ENCODE measurements around the gene ERO1A. TPM values are rescaled to one million over a fixed set of nuclear protein-coding genes. Genes with fewer than 3 reads are reported as not detected.
"Not testable (repeated sequence)": the region's sequence is repeated elsewhere in the genome, so short reads cannot be mapped to it uniquely, and the experiment has no call there.

The ERO1A gene
- total and polyA plus RNA-seq, 2 donors = 16.0 to 17.5 TPM

GRCh38 chr14:52729585-52729924 lies 34.2 kb upstream of the ERO1A start:
- peaks cover 6 to 38% of the 10 kb centered on the region in 2 donors for H3K36me3 ChIP-seq (ENCODE audit: control insufficient read depth in 2 of 2, insufficient read depth in 2 of 2, low read length in 1 of 2)

GRCh38 chr14:52729035-52729434 lies 33.7 kb upstream of the ERO1A start:
- not testable (repeated sequence) for H3K9me3 ChIP-seq (ENCODE audit: control insufficient read depth in 2 of 2, insufficient read depth in 1 of 2, low read length in 1 of 2); H3K4me1 ChIP-seq (ENCODE audit: control insufficient read depth in 2 of 2, insufficient read depth in 2 of 2, low read length in 2 of 2); H3K27ac ChIP-seq (ENCODE audit: low read depth in 1 of 2, low read length in 1 of 2); DNase-seq (ENCODE audit: low read depth in 6 of 9, low spot score in 9 of 9); H3K27me3 ChIP-seq (ENCODE audit: control insufficient read depth in 2 of 2, insufficient read depth in 1 of 2, low read length in 1 of 2); H3K4me3 ChIP-seq (ENCODE audit: low read length in 2 of 2)
- WGBS = 98% methylated on average over 15 of the region's 15 CpGs
- peaks cover 7 to 36% of the 10 kb centered on the region in 2 donors for H3K36me3 ChIP-seq (ENCODE audit: control insufficient read depth in 2 of 2, insufficient read depth in 2 of 2, low read length in 1 of 2)

More at GRCh38 chr14:52729585-52729924, 34.2 kb upstream of the ERO1A start:
- DNase-seq (ENCODE audit: low read depth in 6 of 9, low spot score in 9 of 9) = no peak
- 2% methylated on average over 8 of the region's 8 CpGs for WGBS
- Histone ChIP-seq H3K9me3 (ENCODE audit: control insufficient read depth in 2 of 2, insufficient read depth in 1 of 2, low read length in 1 of 2) (no peaks in the 10 kb centered on the region), H3K4me1 (ENCODE audit: control insufficient read depth in 2 of 2, insufficient read depth in 2 of 2, low read length in 2 of 2) (peaks cover 7 to 8% of the 10 kb centered on the region in 2 donors), H3K27me3 (ENCODE audit: control insufficient read depth in 2 of 2, insufficient read depth in 1 of 2, low read length in 1 of 2) (no peaks in the 10 kb centered on the region), H3K27ac (ENCODE audit: low read depth in 1 of 2, low read length in 1 of 2) (peak overlapping the region in 1 of 2 donors; percentile 45), H3K4me3 (ENCODE audit: low read length in 2 of 2) (peak overlapping the region; percentile 21 to 62)

- not testable (repeated sequence) for H3K27ac ChIP-seq (ENCODE audit: low read depth in 1 of 2, low read length in 1 of 2); H3K4me1 ChIP-seq (ENCODE audit: control insufficient read depth in 2 of 2, insufficient read depth in 2 of 2, low read length in 2 of 2); DNase-seq (ENCODE audit: low read depth in 6 of 9, low spot score in 9 of 9); H3K4me3 ChIP-seq (ENCODE audit: low read length in 2 of 2); H3K9me3 ChIP-seq (ENCODE audit: control insufficient read depth in 2 of 2, insufficient read depth in 1 of 2, low read length in 1 of 2); H3K27me3 ChIP-seq (ENCODE audit: control insufficient read depth in 2 of 2, insufficient read depth in 1 of 2, low read length in 1 of 2)
- peaks cover 9 to 37% of the 10 kb centered on the region in 2 donors for H3K36me3 ChIP-seq (ENCODE audit: control insufficient read depth in 2 of 2, insufficient read depth in 2 of 2, low read length in 1 of 2)
- WGBS = 98% methylated on average over 2 of the region's 2 CpGs
Observed at GRCh38 chr14:52727509-52727908, 32.2 kb upstream of the ERO1A start.

- Histone ChIP-seq H3K4me1 (ENCODE audit: control insufficient read depth in 2 of 2, insufficient read depth in 2 of 2, low read length in 2 of 2) (no peaks in the 10 kb centered on the region), H3K4me3 (ENCODE audit: low read length in 2 of 2) (no peak overlapping the region), H3K9me3 (ENCODE audit: control insufficient read depth in 2 of 2, insufficient read depth in 1 of 2, low read length in 1 of 2) (no peaks in the 10 kb centered on the region), H3K27me3 (ENCODE audit: control insufficient read depth in 2 of 2, insufficient read depth in 1 of 2, low read length in 1 of 2) (no peaks in the 10 kb centered on the region), H3K27ac (ENCODE audit: low read depth in 1 of 2, low read length in 1 of 2) (no peak overlapping the region), H3K36me3 (ENCODE audit: control insufficient read depth in 2 of 2, insufficient read depth in 2 of 2, low read length in 1 of 2) (peaks cover 25 to 57% of the 10 kb centered on the region in 2 donors)
- no peak for DNase-seq (ENCODE audit: low read depth in 6 of 9, low spot score in 9 of 9)
Observed at GRCh38 chr14:52724360-52724644, 28.9 kb upstream of the ERO1A start.

GRCh38 chr14:52723514-52724359 lies 28.4 kb upstream of the ERO1A start:
- H3K9me3 ChIP-seq (ENCODE audit: control insufficient read depth in 2 of 2, insufficient read depth in 1 of 2, low read length in 1 of 2) = no peaks in the 10 kb centered on the region
- H3K36me3 ChIP-seq (ENCODE audit: control insufficient read depth in 2 of 2, insufficient read depth in 2 of 2, low read length in 1 of 2) = peaks cover 25 to 59% of the 10 kb centered on the region in 2 donors
- H3K27me3 ChIP-seq (ENCODE audit: control insufficient read depth in 2 of 2, insufficient read depth in 1 of 2, low read length in 1 of 2) = no peaks in the 10 kb centered on the region
- H3K27ac ChIP-seq (ENCODE audit: low read depth in 1 of 2, low read length in 1 of 2) = no peak overlapping the region
- H3K4me1 ChIP-seq (ENCODE audit: control insufficient read depth in 2 of 2, insufficient read depth in 2 of 2, low read length in 2 of 2) = no peaks in the 10 kb centered on the region
- 98% methylated on average over 4 of the region's 4 CpGs for WGBS
- no peak for DNase-seq (ENCODE audit: low read depth in 6 of 9, low spot score in 9 of 9)
- no peak overlapping the region for H3K4me3 ChIP-seq (ENCODE audit: low read length in 2 of 2)

- Histone ChIP-seq H3K4me1 (ENCODE audit: control insufficient read depth in 2 of 2, insufficient read depth in 2 of 2, low read length in 2 of 2) (no peaks in the 10 kb centered on the region), H3K4me3 (ENCODE audit: low read length in 2 of 2) (no peak overlapping the region), H3K9me3 (ENCODE audit: control insufficient read depth in 2 of 2, insufficient read depth in 1 of 2, low read length in 1 of 2) (no peaks in the 10 kb centered on the region), H3K36me3 (ENCODE audit: control insufficient read depth in 2 of 2, insufficient read depth in 2 of 2, low read length in 1 of 2) (peaks cover 26 to 60% of the 10 kb centered on the region in 2 donors), H3K27ac (ENCODE audit: low read depth in 1 of 2, low read length in 1 of 2) (no peak overlapping the region), H3K27me3 (ENCODE audit: control insufficient read depth in 2 of 2, insufficient read depth in 1 of 2, low read length in 1 of 2) (no peaks in the 10 kb centered on the region)
- WGBS = 100% methylated on average over 6 of the region's 6 CpGs
- DNase-seq (ENCODE audit: low read depth in 6 of 9, low spot score in 9 of 9) = no peak
Observed at GRCh38 chr14:52716155-52716554, 20.8 kb upstream of the ERO1A start.

GRCh38 chr14:52711666-52712065 lies 16.3 kb upstream of the ERO1A start:
- Histone ChIP-seq H3K9me3 (ENCODE audit: control insufficient read depth in 2 of 2, insufficient read depth in 1 of 2, low read length in 1 of 2) (no peaks in the 10 kb centered on the region), H3K4me3 (ENCODE audit: low read length in 2 of 2) (no peak overlapping the region), H3K27me3 (ENCODE audit: control insufficient read depth in 2 of 2, insufficient read depth in 1 of 2, low read length in 1 of 2) (no peaks in the 10 kb centered on the region), H3K36me3 (ENCODE audit: control insufficient read depth in 2 of 2, insufficient read depth in 2 of 2, low read length in 1 of 2) (peaks cover 24 to 64% of the 10 kb centered on the region in 2 donors), H3K27ac (ENCODE audit: low read depth in 1 of 2, low read length in 1 of 2) (no peak overlapping the region), H3K4me1 (ENCODE audit: control insufficient read depth in 2 of 2, insufficient read depth in 2 of 2, low read length in 2 of 2) (peaks cover 2 to 8% of the 10 kb centered on the region in 2 donors)
- WGBS = 71% methylated on average over 1 of the region's 1 CpG
- DNase-seq (ENCODE audit: low read depth in 6 of 9, low spot score in 9 of 9) = no peak

- Histone ChIP-seq H3K9me3 (ENCODE audit: control insufficient read depth in 2 of 2, insufficient read depth in 1 of 2, low read length in 1 of 2) (no peaks in the 10 kb centered on the region), H3K4me3 (ENCODE audit: low read length in 2 of 2) (peak within 1 kb of the TSS; percentile 78 to 89), H3K4me1 (ENCODE audit: control insufficient read depth in 2 of 2, insufficient read depth in 2 of 2, low read length in 2 of 2) (peaks cover 8 to 12% of the 10 kb centered on the region in 2 donors), H3K36me3 (ENCODE audit: control insufficient read depth in 2 of 2, insufficient read depth in 2 of 2, low read length in 1 of 2) (peaks cover 5 to 35% of the 10 kb centered on the region in 2 donors), H3K27ac (ENCODE audit: low read depth in 1 of 2, low read length in 1 of 2) (peak within 1 kb of the TSS; percentile 91 to 95), H3K27me3 (ENCODE audit: control insufficient read depth in 2 of 2, insufficient read depth in 1 of 2, low read length in 1 of 2) (no peaks in the 10 kb centered on the region)
- peak; percentile 74 to 96 (median 86) for DNase-seq (ENCODE audit: low read depth in 6 of 9, low spot score in 9 of 9)
- under 1% methylated on average over 43 of the region's 43 CpGs for WGBS
Observed at GRCh38 chr14:52706724-52707706, 11.7 kb upstream of the ERO1A start, which contains the start of gene PSMC6. TSS of gene PSMC6 (plus strand) at chr14:52707200. CDS start at chr14:52707220, 20 bp downstream.

GRCh38 chr14:52706286-52706685 lies 10.9 kb upstream of the ERO1A start:
- peak overlapping the region; percentile 78 to 89 for H3K4me3 ChIP-seq (ENCODE audit: low read length in 2 of 2)
- peak in 4 of 9 donors; percentile 10 to 51 (median 13) for DNase-seq (ENCODE audit: low read depth in 6 of 9, low spot score in 9 of 9)
- H3K4me1 ChIP-seq (ENCODE audit: control insufficient read depth in 2 of 2, insufficient read depth in 2 of 2, low read length in 2 of 2) = peaks cover 8 to 12% of the 10 kb centered on the region in 2 donors
- H3K27me3 ChIP-seq (ENCODE audit: control insufficient read depth in 2 of 2, insufficient read depth in 1 of 2, low read length in 1 of 2) = no peaks in the 10 kb centered on the region
- H3K9me3 ChIP-seq (ENCODE audit: control insufficient read depth in 2 of 2, insufficient read depth in 1 of 2, low read length in 1 of 2) = no peaks in the 10 kb centered on the region
- 95% methylated on average over 5 of the region's 5 CpGs for WGBS
- peaks cover 5 to 28% of the 10 kb centered on the region in 2 donors for H3K36me3 ChIP-seq (ENCODE audit: control insufficient read depth in 2 of 2, insufficient read depth in 2 of 2, low read length in 1 of 2)
- H3K27ac ChIP-seq (ENCODE audit: low read depth in 1 of 2, low read length in 1 of 2) = peak overlapping the region; percentile 56 to 95

Data from thymus (tissue), 11 donors.